ENCODE measurements around the gene NLGN3.

NLGN3 gene

DNA sequence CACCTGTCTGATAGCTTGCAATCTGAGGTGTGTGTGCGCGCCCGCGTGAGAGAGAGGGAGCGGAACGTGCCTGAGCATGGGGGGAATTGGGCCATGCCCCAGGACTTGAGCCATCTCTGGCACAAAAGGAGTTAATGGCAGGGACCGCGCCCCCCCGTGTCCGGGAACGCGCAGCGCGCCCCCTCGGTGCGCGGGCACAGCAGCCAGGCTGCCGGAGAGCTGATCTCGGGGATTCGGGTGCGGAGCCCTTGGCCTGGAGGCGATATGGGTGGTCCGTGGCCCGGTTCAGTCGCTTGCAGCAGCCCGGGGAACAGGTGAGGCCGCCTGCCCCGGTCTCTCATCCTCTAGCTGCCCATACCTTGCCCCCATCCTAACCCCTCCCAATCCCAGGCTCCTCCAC lies at the start of gene NLGN3:
NLGN3 (plus strand) TSS at position 191 of the 400 bp plus-strand sequence. CDS start 2,909 bp downstream, outside the sequence.
- DNase-seq (ENCODE audit: low read depth) = no peak
- H3K4me3 ChIP-seq (ENCODE audit: low read depth, low read length) = no peak within 1 kb of the TSS
- TF ChIP-seq, protein P1, sequence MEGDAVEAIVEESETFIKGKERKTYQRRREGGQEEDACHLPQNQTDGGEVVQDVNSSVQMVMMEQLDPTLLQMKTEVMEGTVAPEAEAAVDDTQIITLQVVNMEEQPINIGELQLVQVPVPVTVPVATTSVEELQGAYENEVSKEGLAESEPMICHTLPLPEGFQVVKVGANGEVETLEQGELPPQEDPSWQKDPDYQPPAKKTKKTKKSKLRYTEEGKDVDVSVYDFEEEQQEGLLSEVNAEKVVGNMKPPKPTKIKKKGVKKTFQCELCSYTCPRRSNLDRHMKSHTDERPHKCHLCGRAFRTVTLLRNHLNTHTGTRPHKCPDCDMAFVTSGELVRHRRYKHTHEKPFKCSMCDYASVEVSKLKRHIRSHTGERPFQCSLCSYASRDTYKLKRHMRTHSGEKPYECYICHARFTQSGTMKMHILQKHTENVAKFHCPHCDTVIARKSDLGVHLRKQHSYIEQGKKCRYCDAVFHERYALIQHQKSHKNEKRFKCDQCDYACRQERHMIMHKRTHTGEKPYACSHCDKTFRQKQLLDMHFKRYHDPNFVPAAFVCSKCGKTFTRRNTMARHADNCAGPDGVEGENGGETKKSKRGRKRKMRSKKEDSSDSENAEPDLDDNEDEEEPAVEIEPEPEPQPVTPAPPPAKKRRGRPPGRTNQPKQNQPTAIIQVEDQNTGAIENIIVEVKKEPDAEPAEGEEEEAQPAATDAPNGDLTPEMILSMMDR (IDR thresholded peaks at IDR 0.05; ENCODE audit: low read depth, low read length, missing control alignments) = no peak

DNA sequence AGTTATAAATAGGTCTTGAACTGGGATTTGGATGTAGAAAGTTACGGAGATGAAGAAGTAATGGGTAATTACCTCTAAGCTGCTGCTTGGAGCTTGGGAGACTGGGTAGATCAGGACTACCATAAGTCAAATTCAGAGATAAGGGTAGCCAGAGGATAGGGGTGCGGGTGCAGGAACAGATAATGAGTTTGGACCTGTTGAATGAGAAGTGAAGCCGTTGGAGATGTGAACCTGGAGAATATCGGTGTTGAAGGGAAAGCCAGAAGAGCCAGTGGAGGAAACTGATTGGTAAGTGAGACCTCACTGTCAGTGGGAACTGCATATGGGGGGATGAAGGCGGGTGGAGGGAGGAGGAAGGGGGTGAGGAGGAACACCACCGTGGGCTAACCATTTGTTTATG lies 49.6 kb upstream of the NLGN3 start:
- DNase-seq (ENCODE audit: low read depth) = no peak
- TF ChIP-seq, protein P1 (IDR thresholded peaks at IDR 0.05; ENCODE audit: low read depth, low read length, missing control alignments) = no peak
- peak overlapping the region; percentile 75 for H3K4me3 ChIP-seq (ENCODE audit: low read depth, low read length)

DNA sequence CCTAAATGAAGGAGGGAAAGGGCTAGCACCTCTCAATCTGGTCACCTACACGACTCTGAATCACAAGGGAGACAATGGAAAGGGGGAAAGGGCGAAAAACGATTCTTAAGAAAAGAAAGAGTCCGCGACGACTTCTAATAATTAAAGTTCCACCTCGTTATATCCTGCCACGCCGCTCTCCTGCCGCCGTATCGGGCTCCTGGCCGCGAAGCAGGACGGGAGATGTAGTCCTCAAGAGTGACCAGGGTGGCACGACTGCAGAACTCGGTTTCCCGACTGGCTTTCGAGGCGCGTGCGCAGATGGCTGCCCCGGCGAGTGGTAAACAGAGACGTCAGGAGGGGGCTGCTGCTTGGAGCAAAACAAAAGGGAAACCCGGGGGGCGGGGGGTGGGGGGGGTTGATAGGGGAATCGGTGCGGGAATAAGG lies 49.1 kb upstream of the NLGN3 start, which contains the start of gene FOXO4:
FOXO4 (plus strand) TSS at position 297 of the 426 bp plus-strand sequence. CDS start 678 bp downstream, outside the sequence.
- peak; percentile 57 for DNase-seq (ENCODE audit: low read depth)

DNA sequence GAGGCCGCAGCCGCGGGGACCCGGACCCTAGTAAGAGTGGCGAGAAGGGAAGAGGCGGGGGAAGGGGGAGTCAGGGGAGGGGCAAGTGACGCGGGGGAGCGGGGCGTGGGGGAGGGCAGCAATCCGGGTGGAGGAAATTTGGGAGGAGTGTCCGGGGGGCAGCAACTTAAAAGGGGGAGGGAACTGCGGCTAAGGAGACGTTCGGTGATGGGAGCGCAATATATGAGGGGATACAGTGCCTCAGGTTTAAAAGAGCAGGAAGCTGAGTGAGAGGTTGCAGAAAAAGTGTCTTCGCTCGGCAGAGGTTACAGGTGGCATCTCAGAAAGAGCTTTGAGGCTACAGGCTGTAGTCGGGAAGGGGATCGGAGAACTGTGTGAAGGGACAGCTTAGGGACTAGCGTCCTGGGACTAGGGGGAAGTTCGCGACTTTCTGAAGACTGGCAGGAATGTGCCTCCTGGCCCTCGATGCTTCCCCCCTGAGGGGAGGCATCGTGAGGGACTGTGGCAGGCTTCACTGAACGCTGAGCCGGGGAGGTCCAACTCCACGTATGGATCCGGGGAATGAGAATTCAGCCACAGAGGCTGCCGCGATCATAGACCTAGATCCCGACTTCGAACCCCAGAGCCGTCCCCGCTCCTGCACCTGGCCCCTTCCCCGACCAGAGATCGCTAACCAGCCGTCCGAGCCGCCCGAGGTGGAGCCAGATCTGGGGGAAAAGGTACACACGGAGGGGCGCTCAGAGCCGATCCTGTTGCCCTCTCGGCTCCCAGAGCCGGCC lies 48.5 kb upstream of the NLGN3 start:
- TF ChIP-seq, protein P1 (IDR thresholded peaks at IDR 0.05; ENCODE audit: low read depth, low read length, missing control alignments) = no peak
- H3K4me3 ChIP-seq (ENCODE audit: low read depth, low read length) = peak overlapping the region; percentile 75
- DNase-seq (ENCODE audit: low read depth) = no peak

More for the DNA sequence above, 49.1 kb upstream of the NLGN3 start, which contains the start of gene FOXO4:
- H3K4me3 ChIP-seq (ENCODE audit: low read depth, low read length) = peak within 1 kb of the TSS; percentile 75
- TF ChIP-seq, protein P1 (IDR thresholded peaks at IDR 0.05; ENCODE audit: low read depth, low read length, missing control alignments) = no peak

DNA sequence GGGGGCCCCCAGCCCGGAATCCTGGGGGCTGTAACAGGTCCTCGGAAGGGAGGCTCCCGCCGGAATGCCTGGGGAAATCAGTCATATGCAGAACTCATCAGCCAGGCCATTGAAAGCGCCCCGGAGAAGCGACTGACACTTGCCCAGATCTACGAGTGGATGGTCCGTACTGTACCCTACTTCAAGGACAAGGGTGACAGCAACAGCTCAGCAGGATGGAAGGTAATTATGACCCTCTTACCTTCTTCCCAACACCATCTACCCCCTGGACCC lies 47.9 kb upstream of the NLGN3 start:
- TF ChIP-seq, protein P1 (IDR thresholded peaks at IDR 0.05; ENCODE audit: low read depth, low read length, missing control alignments) = no peak
- peak overlapping the region; percentile 75 for H3K4me3 ChIP-seq (ENCODE audit: low read depth, low read length)
- no peak for DNase-seq (ENCODE audit: low read depth)

DNA sequence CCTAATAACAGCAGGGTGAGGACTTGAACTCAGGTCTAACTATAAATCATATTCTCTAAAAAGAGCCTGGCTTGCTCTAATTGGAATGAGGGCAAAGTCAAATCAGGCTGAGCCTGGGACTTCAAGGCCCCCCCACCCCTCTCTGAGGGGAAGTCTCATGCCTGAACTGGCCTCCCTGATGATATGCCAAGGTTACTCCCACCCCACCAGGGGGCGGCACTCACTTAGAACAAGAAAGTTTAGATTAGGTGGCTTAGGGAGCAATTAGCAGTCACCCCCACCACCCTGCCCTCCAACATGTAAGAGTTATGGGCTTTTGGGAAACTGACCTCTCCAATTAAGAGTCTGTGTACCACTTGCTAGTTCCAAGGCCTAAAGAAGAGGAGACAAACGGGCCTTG lies 46.3 kb upstream of the NLGN3 start:
- H3K4me3 ChIP-seq (ENCODE audit: low read depth, low read length) = no peak overlapping the region
- DNase-seq (ENCODE audit: low read depth) = no peak

More for the DNA sequence above, 46.3 kb upstream of the NLGN3 start:
- TF ChIP-seq, protein P1 (IDR thresholded peaks at IDR 0.05; ENCODE audit: low read depth, low read length, missing control alignments) = peak; percentile 51
